HepG2 (cell line): Measurements from ENCODE around the gene ERFL. TPM values are rescaled to one million over a fixed set of nuclear protein-coding genes. Genes with fewer than 3 reads are reported as not detected.

Experiments used
- CC2D1A ChIP-seq: sonication (generic); formaldehyde crosslinking; IDR thresholded peaks from 2 replicates; pipeline ENCODE4 v1.8.1; 2023; ENCODE audit warnings: mild to moderate bottlenecking, missing genetic modification reagents
- CEBPG ChIP-seq: IDR thresholded peaks from 2 replicates; pipeline ENCODE4 v1.6.1; 2016
- CHCHD3 ChIP-seq: sonication (generic); formaldehyde crosslinking; IDR thresholded peaks from 2 replicates; pipeline ENCODE4 v1.8.0; 2022; ENCODE audit warnings: mild to moderate bottlenecking, missing genetic modification reagents, moderate library complexity
- FOXA1 ChIP-seq, 2 experiments: fragments of 450-650 bp in 1 of 2; sonication (generic) in 1 of 2; formaldehyde crosslinking in 1 of 2; IDR thresholded peaks; 2 replicates each; pipeline versions ENCODE4 v1.4.0 to v1.6.1; 2016 to 2020; ENCODE audit warnings: missing genetic modification reagents in 1 of 2
- NPAS2 ChIP-seq: sonication (generic); formaldehyde crosslinking; IDR thresholded peaks from 2 replicates; pipeline ENCODE4 v1.8.0; 2022; ENCODE audit warnings: mild to moderate bottlenecking, missing genetic modification reagents, borderline replicate concordance
- PATZ1 ChIP-seq: sonication (generic); formaldehyde crosslinking; IDR thresholded peaks from 2 replicates; pipeline ENCODE4 v1.4.0; 2020; ENCODE audit warnings: missing genetic modification reagents
- POLR2G ChIP-seq: fragments of 200-400 bp; formaldehyde crosslinking; IDR thresholded peaks from 2 replicates; pipeline ENCODE4 v1.6.1; 2018; ENCODE audit warnings: mild to moderate bottlenecking, low read depth, low read length, moderate library complexity
- RARG ChIP-seq: sonication (generic); formaldehyde crosslinking; IDR thresholded peaks from 2 replicates; pipeline ENCODE4 v1.4.0; 2020; ENCODE audit warnings: low read depth, mild to moderate bottlenecking, missing genetic modification reagents
- THAP9 ChIP-seq: sonication (generic); formaldehyde crosslinking; IDR thresholded peaks from 2 replicates; pipeline ENCODE4; 2020; ENCODE audit warnings: missing genetic modification reagents, mild to moderate bottlenecking, borderline replicate concordance
- YEATS2 ChIP-seq: sonication (generic); formaldehyde crosslinking; IDR thresholded peaks from 2 replicates; pipeline ENCODE4 v1.4.0; 2020; ENCODE audit warnings: missing genetic modification reagents, borderline replicate concordance
- ZBTB20 ChIP-seq: sonication (generic); formaldehyde crosslinking; IDR thresholded peaks from 2 replicates; pipeline ENCODE4 v1.8.1; 2023; ENCODE audit warnings: missing genetic modification reagents, low read depth, mild to moderate bottlenecking, borderline replicate concordance
- ZBTB39 ChIP-seq: sonication (generic); formaldehyde crosslinking; IDR thresholded peaks from 2 replicates; pipeline ENCODE4 v1.5.0; 2020; ENCODE audit warnings: missing genetic modification reagents
- ZC3H4 ChIP-seq: sonication (generic); formaldehyde crosslinking; IDR thresholded peaks from 2 replicates; pipeline ENCODE4 v1.4.0; 2020; ENCODE audit warnings: missing genetic modification reagents, borderline replicate concordance
- ZFP41 ChIP-seq: sonication (generic); formaldehyde crosslinking; IDR thresholded peaks from 2 replicates; pipeline ENCODE4 v1.4.0; 2020; ENCODE audit warnings: mild to moderate bottlenecking, missing genetic modification reagents, borderline replicate concordance
- ZNF180 ChIP-seq: sonication (generic); formaldehyde crosslinking; IDR thresholded peaks from 2 replicates; pipeline ENCODE4 v1.4.0; 2020; ENCODE audit warnings: low read depth, missing genetic modification reagents, borderline replicate concordance
- ZNF292 ChIP-seq: sonication (generic); formaldehyde crosslinking; IDR thresholded peaks from 2 replicates; pipeline ENCODE4 v1.8.1; 2022; ENCODE audit warnings: mild to moderate bottlenecking, low read depth, missing genetic modification reagents, borderline replicate concordance
- ZNF383 ChIP-seq: sonication (generic); formaldehyde crosslinking; IDR thresholded peaks from 2 replicates; pipeline ENCODE4 v1.4.0; 2020; ENCODE audit warnings: missing genetic modification reagents, mild to moderate bottlenecking, borderline replicate concordance
- ZNF557 ChIP-seq: sonication (generic); formaldehyde crosslinking; IDR thresholded peaks from 2 replicates; pipeline ENCODE4 v1.4.0; 2020; ENCODE audit warnings: missing genetic modification reagents
- ZNF576 ChIP-seq: sonication (generic); formaldehyde crosslinking; IDR thresholded peaks from 2 replicates; pipeline ENCODE4 v1.4.0; 2020; ENCODE audit warnings: mild to moderate bottlenecking, missing genetic modification reagents
- ZNF674 ChIP-seq: sonication (generic); formaldehyde crosslinking; IDR thresholded peaks from 2 replicates; pipeline ENCODE4 v1.5.0; 2020; ENCODE audit warnings: low read depth, mild to moderate bottlenecking, missing genetic modification reagents
- ZNF737 ChIP-seq: sonication (generic); formaldehyde crosslinking; IDR thresholded peaks from 2 replicates; pipeline ENCODE4 v1.5.0; 2020; ENCODE audit warnings: missing genetic modification reagents, mild to moderate bottlenecking, borderline replicate concordance
- ZZZ3 ChIP-seq: sonication (generic); formaldehyde crosslinking; IDR thresholded peaks from 2 replicates; pipeline ENCODE4 v1.4.0; 2020; ENCODE audit warnings: missing genetic modification reagents, mild to moderate bottlenecking, borderline replicate concordance
- polyA plus RNA-seq, 8 experiments: library from polyadenylated mRNA; depleted of rRNA in 3 of 8; stranded (reverse) in 7 of 8; unstranded in 1 of 8; fragments of >200 nt; fragmentation: Illumina TruSeq in 4 of 8; extraction: Trizol in 4 of 8; gene quantifications; 2 replicates each; pipeline versions ENCODE4 v1.2.1 to v1.2.3, GENCODE V29; 2011 to 2016; ENCODE audit warnings: low read depth in 4 of 8, missing spikeins in 1 of 8, mixed read lengths in 1 of 8; ENCODE audit not compliant: insufficient read depth in 1 of 8
- total RNA-seq, 5 experiments: library from RNA; depleted of rRNA; stranded (reverse); fragments of >200 nt; fragmentation: Illumina TruSeq; extraction: Trizol; gene quantifications; 2 replicates each; pipeline ENCODE4 v1.2.3, GENCODE V29; 2016; ENCODE audit warnings: low read depth in 1 of 5

ERFL gene
- total and polyA plus RNA-seq, 2 of the 13 experiments (the other 11 are each of a cell fraction or from before 2014, with no cell fraction given), result not detected

- 0 out of 2 replicates have a peak, but pooled peaks have one; percentile 9 for TF ChIP-seq PATZ1 (CRISPR knock-in tag)
- no peak for TF ChIP-seq ZNF292 (CRISPR knock-in tag)
- TF ChIP-seq FOXA1 (IDR thresholded peaks at IDR 0.05), result no peak
- no peak for TF ChIP-seq FOXA1 (CRISPR knock-in tag; IDR thresholded peaks at IDR 0.05)
- no peak for TF ChIP-seq ZBTB39 (CRISPR knock-in tag)
- no peak for TF ChIP-seq YEATS2 (CRISPR knock-in tag)
- peak; percentile 86; the same call in 1 of the 2 replicates for TF ChIP-seq ZNF674 (CRISPR knock-in tag)
- TF ChIP-seq CHCHD3 (CRISPR knock-in tag), result no peak
- no peak for TF ChIP-seq RARG
- no peak for TF ChIP-seq NPAS2 (CRISPR knock-in tag)
- no peak for TF ChIP-seq ZNF557
- TF ChIP-seq ZBTB20 (CRISPR knock-in tag), result no peak
- TF ChIP-seq ZNF576 (CRISPR knock-in tag), result no peak
- no peak for TF ChIP-seq CC2D1A (CRISPR knock-in tag)
- TF ChIP-seq THAP9 (CRISPR knock-in tag), result no peak
- no peak; the same call in 1 of the 2 replicates for TF ChIP-seq ZFP41
- TF ChIP-seq ZZZ3 (CRISPR knock-in tag), result no peak; the same call in none of the 2 replicates
- TF ChIP-seq ZNF180, result no peak
- no peak for TF ChIP-seq ZNF383 (CRISPR knock-in tag)
- TF ChIP-seq ZNF737 (CRISPR knock-in tag), result no peak
- peak; percentile 62 for TF ChIP-seq POLR2G
- no peak for TF ChIP-seq CEBPG (CRISPR knock-in tag)
- TF ChIP-seq ZC3H4 (CRISPR knock-in tag), result no peak
Observed at GRCh38 chr19:41958367-41959055, 30.3 kb upstream of the ERFL start (continued).
